NCI-H2196 treated with DMSO at 0.1 percent for 48 hours (cell line): ENCODE measurements around the gene FBXW7.

Source experiments
- DNase-seq: peaks from one replicate; lab custom pipeline; 2025; ENCODE audit not compliant: unreplicated experiment; lab: John Stamatoyannopoulos, UW

The FBXW7 gene

DNA sequence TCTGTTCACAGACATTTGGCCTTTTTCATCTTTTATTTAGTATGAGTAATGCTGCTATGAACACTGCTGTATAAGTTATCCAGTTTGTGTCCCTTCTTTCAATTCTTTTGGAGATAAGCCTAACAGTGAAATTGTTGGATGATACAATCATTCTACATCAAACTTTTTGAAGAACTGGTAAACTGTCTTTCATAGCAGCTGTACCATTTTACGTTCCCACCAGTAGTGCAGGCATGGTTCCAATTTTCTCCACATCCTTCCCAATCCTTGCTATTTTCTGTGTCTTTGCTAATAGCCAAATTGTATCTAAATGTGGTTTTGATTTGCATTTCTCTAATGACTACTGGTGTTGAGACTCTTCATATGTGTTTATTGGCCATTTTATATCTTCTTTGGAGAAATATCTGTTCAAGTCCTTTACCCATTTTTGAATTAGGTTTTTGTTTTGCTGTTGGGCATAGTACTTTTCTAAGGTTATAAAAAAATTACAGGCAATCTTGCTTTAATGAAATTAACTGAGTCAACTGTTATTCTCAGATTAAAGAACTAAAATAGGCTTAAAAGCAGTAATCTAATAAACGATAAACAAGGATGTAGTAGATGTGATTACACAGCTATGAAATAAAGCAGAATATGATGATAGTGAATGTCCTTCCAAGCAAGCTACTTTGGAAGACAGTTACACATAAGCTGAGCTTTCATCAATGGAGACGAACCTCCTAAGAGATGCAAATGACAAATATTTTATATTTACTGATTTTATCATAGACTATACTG is 57.2 kb downstream of the FBXW7 start:
- DNase-seq, result no peak

DNA sequence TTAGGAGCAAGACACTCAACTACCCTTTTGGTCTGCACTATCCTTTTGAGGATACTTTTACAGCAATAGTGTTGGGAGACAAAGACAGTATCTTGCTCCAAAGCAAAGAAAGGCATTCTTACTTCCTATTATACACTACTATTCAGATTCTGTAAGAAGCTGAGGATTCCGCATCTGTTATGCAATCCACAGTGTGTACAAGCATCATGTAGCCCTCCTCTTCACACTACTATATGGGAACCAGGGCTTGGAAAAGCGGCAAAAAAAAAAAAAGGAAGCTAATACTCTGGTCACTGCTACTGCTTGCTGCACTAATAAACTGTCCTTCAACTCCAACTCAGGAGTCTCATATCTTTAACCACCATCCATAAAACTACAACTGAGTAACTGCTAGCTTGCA is 59.1 kb downstream of the FBXW7 start:
- no peak for DNase-seq

DNA sequence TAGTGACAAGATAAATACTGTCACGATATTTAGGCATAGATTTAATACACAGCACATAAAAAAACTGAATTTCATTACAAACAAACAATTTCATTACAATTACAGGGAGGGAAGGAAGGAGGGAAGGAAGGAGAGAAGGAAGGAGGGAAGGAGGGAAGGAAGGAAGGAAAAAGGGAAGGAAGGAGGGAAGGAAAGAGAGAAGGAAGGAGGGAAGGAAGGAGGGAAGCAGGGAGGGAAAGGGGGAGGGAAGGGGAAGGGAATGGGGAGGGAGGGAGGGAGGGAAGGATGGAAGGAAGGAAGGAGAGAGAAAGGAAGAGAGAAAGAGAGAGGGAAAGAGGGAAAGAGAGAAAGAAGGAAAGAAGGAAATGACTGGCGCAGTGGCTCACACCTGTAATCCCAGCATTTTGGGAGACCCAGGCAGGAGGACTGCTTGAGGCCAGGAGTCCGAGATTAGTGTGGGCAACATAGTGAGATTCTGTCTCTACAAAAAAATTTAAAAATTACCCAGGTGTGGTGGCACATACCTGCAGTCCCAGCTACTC is 64.6 kb downstream of the FBXW7 start:
- no peak for DNase-seq

DNA sequence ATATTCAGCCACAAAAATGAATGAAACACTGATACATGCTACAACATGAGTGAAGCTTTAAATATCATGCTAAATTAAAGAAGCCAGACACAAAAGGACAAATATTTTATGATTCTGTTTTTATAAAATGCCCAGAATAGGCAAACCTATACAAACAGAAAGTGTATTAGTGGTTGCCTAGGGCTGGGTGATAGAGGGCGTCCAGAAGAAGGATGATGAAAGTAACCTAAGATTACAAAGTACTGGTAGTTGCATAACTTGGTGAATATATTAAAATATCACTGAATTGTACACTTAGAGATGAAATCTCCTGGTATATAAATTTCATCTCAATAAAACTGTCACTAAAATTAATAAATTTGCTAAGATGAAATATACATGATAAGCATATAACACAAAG is 67.5 kb downstream of the FBXW7 start:
- DNase-seq, result no peak

- no peak for DNase-seq
These were observed 68.8 kb downstream of the FBXW7 start for GRCh38 chr4:152467101-152467500.

DNA sequence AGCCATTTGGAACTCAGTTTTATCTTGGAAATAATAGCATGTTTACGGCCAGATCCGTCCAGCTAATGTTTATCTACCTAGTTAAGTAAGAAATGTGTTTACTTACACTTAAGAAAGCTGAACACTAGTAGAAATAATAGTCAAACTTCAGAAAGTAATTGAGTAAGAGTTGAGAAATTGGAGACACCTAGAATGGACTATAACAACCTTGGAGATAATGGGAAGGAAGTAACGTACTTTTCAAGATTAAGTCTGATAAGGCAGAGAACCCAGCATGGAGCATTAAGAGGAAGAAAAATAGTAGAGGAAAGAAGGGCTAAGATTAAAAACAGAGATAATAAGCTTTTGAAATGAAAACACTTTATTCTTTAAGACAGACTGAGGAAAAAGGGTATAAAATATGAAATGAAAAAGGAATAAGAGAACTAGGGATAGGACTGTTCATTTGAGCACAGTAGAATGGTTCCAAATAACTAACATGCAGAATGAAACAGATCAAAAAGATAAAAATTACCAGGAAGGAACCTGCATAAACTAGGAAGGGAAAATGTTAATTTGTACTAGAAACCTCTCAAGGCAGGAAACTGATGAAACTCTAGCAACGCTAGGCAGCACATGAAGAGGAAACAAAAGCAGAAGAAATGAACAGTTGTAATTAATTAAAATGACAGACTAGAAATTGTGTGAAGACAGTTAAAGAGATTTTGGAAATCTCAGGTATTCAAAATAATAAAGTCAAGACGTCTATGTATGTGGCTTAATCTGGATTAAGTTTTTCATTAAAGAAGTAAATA is 71.7 kb downstream of the FBXW7 start:
- no peak for DNase-seq

- DNase-seq, result no peak
These were observed 72.3 kb downstream of the FBXW7 start for GRCh38 chr4:152463562-152463961.

DNA sequence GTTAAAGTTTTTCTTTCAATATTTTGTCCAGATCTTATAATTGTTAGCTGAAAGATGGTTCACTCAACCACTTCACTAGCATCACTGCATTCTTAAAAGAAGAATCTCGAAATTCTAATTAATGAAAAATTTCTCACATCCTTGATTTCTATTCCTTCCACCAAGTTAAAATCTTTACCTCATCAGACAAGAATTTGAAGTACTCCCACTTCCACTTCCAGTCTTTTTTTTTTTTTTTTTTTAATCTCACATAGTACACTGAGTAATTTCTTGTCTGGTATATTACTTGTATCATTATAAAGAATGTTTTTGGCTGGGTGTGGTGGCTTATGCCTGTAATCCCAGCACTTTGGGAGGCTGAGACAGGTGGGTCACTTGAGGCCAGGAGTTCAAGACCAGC is 73.2 kb downstream of the FBXW7 start:
- no peak for DNase-seq

DNA sequence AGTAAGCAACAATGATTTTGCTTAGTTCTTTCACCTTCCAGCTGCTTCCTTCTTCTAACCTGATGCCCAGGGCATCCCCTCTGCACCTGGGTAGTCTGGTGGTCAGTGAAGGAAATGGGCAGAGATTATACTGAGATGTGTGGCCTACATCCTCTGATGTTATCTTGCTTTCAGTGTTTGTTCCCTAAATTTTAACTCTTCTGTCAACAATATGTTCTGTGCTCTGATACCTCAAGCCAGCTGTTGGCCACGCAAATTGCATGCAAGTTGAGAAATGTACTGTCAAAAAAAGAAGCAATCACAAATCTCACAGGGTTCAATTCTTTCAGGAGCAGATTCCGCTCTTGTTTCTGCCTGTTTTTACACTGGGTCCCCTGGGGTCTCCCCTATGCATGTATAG is 73.8 kb downstream of the FBXW7 start:
- no peak for DNase-seq

DNA sequence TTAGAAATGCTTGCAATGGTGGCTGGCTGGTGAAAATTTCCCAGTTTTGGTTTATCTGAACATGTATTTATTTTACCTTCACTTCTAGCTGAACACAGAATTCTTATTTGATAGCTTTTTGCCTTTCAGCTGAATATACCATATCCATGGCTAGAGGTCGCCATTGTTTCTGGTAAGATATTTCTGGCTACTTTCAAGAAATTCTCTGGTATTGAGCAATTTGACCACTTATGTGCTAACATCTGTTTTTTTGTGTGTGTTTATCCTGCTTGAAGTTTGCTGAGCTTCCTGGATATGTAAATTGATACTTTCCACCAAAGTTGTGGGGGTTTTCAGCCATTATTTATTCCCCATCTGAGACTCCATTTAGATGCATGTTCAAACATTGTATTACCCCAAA is 75.4 kb downstream of the FBXW7 start:
- DNase-seq, result no peak

DNA sequence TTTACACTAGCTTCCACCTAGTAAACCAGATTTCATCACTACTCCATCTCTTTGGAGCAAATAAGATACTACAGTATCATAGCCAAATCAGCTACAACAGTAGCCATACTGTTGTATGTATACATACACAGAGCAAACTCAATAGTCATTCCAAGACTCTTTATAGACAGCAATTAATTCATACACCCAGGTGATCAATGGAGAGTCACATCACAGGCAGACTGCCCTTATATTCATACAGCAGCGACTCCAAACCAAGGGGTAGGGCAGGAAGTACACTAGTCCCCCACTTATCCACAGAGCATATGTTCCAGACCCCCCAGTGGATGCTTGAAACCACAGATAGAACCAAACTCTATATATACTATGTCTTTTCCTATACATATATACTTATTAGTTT is 76.6 kb downstream of the FBXW7 start:
- DNase-seq, result no peak

DNA sequence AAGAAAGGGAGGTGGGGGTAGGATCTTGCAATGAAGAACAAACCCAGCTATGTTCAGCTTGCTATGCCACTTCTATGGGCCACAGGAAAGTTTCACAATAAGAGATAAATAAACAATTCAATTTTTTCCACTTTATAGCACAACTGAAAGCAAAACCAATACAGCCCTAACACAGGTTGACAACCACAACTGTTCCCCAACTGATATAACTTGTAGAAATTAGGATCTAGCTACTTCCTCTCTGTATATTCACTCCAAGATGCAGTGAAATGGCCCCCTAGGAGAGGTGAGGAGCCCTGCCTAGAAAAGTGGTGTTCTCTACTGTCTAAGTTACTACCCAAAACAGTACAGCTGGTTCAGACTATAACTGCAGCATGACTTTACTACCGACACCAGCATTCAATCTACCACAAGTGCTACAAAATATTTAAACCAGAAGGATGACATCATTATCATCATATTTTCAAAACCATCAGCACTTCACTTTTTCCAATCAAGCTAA is 77.0 kb downstream of the FBXW7 start:
- DNase-seq, result no peak

DNA sequence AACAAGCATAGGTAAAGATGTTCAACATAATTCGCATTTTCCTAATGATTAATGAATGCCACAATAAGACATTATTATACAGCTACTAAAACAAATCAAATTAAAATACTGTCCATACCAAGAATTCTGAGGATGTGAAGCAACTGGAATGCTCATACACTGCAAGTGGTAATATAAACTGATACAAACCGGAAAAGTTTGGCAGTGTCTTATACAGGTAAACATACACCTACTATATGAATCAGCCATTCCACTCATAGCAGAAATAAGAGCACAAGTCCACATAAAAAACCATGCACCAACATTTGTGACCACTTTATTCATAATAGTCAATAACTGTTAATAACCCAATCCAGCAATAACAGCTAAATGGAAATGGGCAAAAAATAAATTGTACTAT is 79.3 kb downstream of the FBXW7 start:
- no peak for DNase-seq

- DNase-seq, result no peak
These were observed 80.6 kb downstream of the FBXW7 start for GRCh38 chr4:152455311-152455710.

DNA sequence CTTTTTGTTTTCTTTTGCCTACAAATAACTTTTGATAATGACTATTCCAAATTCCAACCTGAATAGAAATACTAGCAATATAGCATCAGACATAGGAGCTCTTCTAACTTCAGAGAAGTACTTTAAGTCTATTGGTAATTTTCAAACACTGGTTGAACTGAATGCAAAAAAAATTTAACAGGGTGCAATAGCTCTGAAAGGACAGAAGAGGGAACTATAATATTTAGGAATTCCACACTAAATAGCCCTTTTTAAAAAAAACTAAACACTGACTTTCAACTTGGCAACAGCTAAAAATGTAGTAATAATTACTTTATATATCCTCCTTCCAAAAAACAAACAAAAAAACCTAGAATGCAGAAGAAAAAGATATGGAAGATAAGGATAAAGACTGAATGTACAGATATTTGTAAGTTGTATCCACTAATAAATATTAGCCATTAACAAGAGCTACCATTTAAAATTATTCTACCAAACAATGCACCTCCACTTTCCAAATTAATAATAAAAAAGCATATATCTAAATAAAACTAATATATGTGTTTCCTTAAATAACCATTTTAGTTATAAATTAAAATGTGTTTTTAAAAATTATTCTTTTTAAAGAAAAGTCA is 81.4 kb downstream of the FBXW7 start:
- peak; percentile 3 for DNase-seq

DNA sequence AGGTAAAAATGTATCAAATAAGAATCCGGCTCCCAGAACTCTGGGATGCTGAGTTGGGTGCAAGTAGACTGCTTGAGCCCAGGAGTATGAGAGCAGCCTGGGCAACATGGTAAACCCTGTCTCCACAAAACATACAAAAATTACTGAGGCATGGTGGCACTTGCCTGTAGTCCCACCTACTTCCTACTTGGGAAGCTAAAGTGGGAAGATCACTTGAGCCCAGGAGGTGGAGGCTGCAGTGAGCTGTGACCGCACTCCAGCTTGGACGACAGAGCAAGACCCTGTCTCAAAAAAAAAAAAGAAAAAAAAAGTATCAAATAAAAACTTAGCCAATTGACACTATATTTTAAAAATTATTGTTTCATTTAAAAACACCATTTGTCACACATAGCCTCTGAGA is 84.4 kb downstream of the FBXW7 start:
- DNase-seq, result no peak

- DNase-seq, result no peak
These were observed 87.0 kb downstream of the FBXW7 start for GRCh38 chr4:152448854-152449253.

DNA sequence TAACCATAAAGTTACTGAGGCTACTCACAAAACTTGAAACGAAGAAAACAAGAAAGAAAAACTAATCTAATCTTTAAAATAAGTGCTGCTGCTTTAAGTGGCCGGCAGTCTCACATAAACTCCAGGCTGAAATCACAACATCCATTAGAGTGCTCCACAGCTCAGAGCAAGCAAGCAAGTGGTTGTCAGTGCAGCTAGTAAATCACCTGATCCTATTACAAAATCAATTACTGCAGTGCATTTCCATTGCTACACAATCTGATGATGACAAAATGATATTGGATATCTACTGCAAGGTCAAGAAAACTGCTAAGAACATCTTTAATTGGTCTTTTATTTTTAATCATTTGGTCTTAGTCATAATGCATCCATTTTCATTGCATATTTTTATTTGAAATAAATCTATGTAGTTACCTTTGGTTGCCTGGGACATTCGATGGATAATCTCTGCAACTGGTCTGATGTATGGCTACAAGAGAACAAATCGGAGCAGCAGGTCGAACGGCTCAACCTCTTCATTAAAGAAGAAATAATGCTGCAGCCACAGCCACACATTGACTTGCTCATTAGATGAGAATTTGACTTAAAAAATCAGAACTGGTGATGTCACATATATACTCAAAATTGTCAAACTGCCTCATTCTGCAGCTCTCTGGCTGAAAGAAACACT is 87.7 kb downstream of the FBXW7 start:
- DNase-seq, result no peak

DNA sequence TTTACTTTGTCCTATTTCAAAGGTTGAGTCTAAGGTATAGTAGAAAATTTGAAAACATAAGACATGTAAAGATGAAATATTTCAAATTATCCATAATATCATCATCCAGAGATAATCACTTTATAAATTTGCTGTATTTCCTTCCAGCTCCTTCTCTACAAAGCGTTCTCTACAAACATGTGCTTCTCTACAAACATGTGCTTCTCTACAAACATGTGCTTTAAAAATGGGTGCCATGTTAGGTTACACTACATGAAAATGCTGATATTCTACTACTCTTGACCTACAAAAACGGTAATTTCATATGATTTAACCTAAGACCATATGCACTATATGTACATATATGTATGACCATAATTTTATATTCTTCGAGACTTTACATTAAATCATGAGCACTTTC is 92.0 kb downstream of the FBXW7 start:
- DNase-seq, result no peak

- DNase-seq, result no peak
These were observed 98.3 kb downstream of the FBXW7 start for GRCh38 chr4:152437561-152437960.

GRCh38 chr4:152436384-152436783 is 99.5 kb downstream of the FBXW7 start:
- DNase-seq, result no peak
